Type B pancreatic cell (in vitro differentiated cells): ENCODE results near the gene SCLY. TPM values are rescaled to one million over a fixed set of nuclear protein-coding genes. Genes with fewer than 3 reads are reported as not detected.

Experiments used
- DNase-seq: peaks from one replicate; pipeline ENCODE4 v3.0.0; 2021; ENCODE audit warnings: mixed read lengths; ENCODE audit not compliant: unreplicated experiment; ENCODE audit errors: extremely low spot score
- H3K27ac Mint-ChIP-seq: 2 replicates; pipeline ENCODE4 v1.8.0; 2021; ENCODE audit warnings: mild to moderate bottlenecking, mixed read lengths
- H3K27me3 Mint-ChIP-seq: 2 replicates; pipeline ENCODE4 v1.8.0; 2021; ENCODE audit warnings: mixed read lengths
- H3K36me3 Mint-ChIP-seq: 2 replicates; pipeline ENCODE4 v1.8.0; 2021; ENCODE audit warnings: mixed read lengths
- H3K4me1 Mint-ChIP-seq: one replicate; pipeline ENCODE4 v1.8.0; 2021; ENCODE audit warnings: mixed read lengths; ENCODE audit not compliant: unreplicated experiment
- H3K4me3 Mint-ChIP-seq: 2 replicates; pipeline ENCODE4 v1.8.0; 2021; ENCODE audit warnings: mild to moderate bottlenecking, mixed read lengths
- H3K9me3 Mint-ChIP-seq: 2 replicates; pipeline ENCODE4 v1.8.0; 2021; ENCODE audit warnings: mixed read lengths
- CTCF ChIP-seq: fragments of 200-600 bp; sonication (generic); conservative IDR thresholded peaks from 2 replicates; pipeline ENCODE4 v1.5.0; 2021; ENCODE audit warnings: antibody characterized with exemption, mild to moderate bottlenecking
- total RNA-seq: library from RNA; stranded (reverse); gene quantifications from 2 replicates; pipeline ENCODE4 v1.2.1, GENCODE V29; 2021; ENCODE audit warnings: low replicate concordance

Gene SCLY
- total RNA-seq, 1 donor from 2014 or later, result 34.5 TPM

GRCh38 chr2:238143239-238143951, 82.6 kb downstream of the SCLY start:
- peaks cover 6% of the 10 kb centered on the region for H3K4me1 Mint-ChIP-seq
- H3K27ac Mint-ChIP-seq, result no peak overlapping the region
- no peaks in the 10 kb centered on the region for H3K9me3 Mint-ChIP-seq
- H3K27me3 Mint-ChIP-seq, result no peaks in the 10 kb centered on the region
- no peak for DNase-seq
- H3K4me3 Mint-ChIP-seq, result no peak overlapping the region
- no peak for TF ChIP-seq CTCF
- H3K36me3 Mint-ChIP-seq, result no peaks in the 10 kb centered on the region

- Mint-ChIP-seq H3K4me1 (peaks cover 6% of the 10 kb centered on the region), H3K27me3 (no peaks in the 10 kb centered on the region), H3K4me3 (no peak overlapping the region), H3K36me3 (no peaks in the 10 kb centered on the region), H3K9me3 (no peaks in the 10 kb centered on the region), H3K27ac (no peak overlapping the region)
- DNase-seq, result no peak
- TF ChIP-seq CTCF, result no peak
These were observed 83.5 kb downstream of the SCLY start for GRCh38 chr2:238144262-238144661.

GRCh38 chr2:238145046-238145445, 84.2 kb downstream of the SCLY start:
- peaks cover 6% of the 10 kb centered on the region for H3K4me1 Mint-ChIP-seq
- no peaks in the 10 kb centered on the region for H3K27me3 Mint-ChIP-seq
- H3K9me3 Mint-ChIP-seq, result no peaks in the 10 kb centered on the region
- H3K27ac Mint-ChIP-seq, result no peak overlapping the region
- no peak for TF ChIP-seq CTCF
- no peak overlapping the region for H3K4me3 Mint-ChIP-seq
- no peaks in the 10 kb centered on the region for H3K36me3 Mint-ChIP-seq
- DNase-seq, result no peak

- no peak for DNase-seq
- Mint-ChIP-seq H3K4me1 (peaks cover 6% of the 10 kb centered on the region), H3K27me3 (no peaks in the 10 kb centered on the region), H3K9me3 (no peaks in the 10 kb centered on the region), H3K4me3 (no peak overlapping the region), H3K36me3 (no peaks in the 10 kb centered on the region), H3K27ac (no peak overlapping the region)
- TF ChIP-seq CTCF, result no peak
These were observed 85.0 kb downstream of the SCLY start for GRCh38 chr2:238145851-238146250.

- Mint-ChIP-seq H3K36me3 (no peaks in the 10 kb centered on the region), H3K4me3 (no peak overlapping the region), H3K9me3 (no peaks in the 10 kb centered on the region), H3K4me1 (peaks cover under 1% of the 10 kb centered on the region), H3K27ac (no peak overlapping the region), H3K27me3 (no peaks in the 10 kb centered on the region)
- DNase-seq, result no peak
- no peak for TF ChIP-seq CTCF
These were observed 86.2 kb downstream of the SCLY start for GRCh38 chr2:238146884-238147544.
